Vagina (tissue), 2 donors: ENCODE measurements around the gene WNT7A.

Source experiments
- POLR2A ChIP-seq, 2 donors: fragments of 450-650 bp; IDR thresholded peaks; one replicate each; pipeline ENCODE4 v1.6.1; 2017; ENCODE audit warnings: antibody characterized with exemption in 2 of 2, mild to moderate bottlenecking in 2 of 2, moderate library complexity in 2 of 2
- POLR2AphosphoS5 ChIP-seq, 2 donors: sonication (generic); formaldehyde crosslinking; IDR thresholded peaks; one replicate each; pipeline ENCODE4 v1.9.0; 2017; ENCODE audit warnings: antibody characterized with exemption in 2 of 2, mild to moderate bottlenecking in 2 of 2, low read depth in 1 of 2; ENCODE audit not compliant: insufficient read depth in 1 of 2
- TF ChIP-seq, protein P1 (sequence below), 3 experiments: fragments of 450-650 bp in 2 of 3; fragments of 200-600 bp in 1 of 3; sonication (generic) in 1 of 3; IDR thresholded peaks; one replicate each; pipeline ENCODE4 v1.5.1; 2017 to 2019; ENCODE audit warnings: antibody characterized with exemption in 3 of 3, mild to moderate bottlenecking in 2 of 3, moderate library complexity in 2 of 3

GRCh38 chr3:13792051-13792490, 87.8 kb downstream of the WNT7A start:
- TF ChIP-seq POLR2A (IDR thresholded peaks at IDR 0.05) (no peak), POLR2AphosphoS5 (IDR thresholded peaks at IDR 0.05; ENCODE audit: insufficient read depth in 1 of 2, low read depth in 1 of 2) (no peak)
- TF ChIP-seq, protein P1, sequence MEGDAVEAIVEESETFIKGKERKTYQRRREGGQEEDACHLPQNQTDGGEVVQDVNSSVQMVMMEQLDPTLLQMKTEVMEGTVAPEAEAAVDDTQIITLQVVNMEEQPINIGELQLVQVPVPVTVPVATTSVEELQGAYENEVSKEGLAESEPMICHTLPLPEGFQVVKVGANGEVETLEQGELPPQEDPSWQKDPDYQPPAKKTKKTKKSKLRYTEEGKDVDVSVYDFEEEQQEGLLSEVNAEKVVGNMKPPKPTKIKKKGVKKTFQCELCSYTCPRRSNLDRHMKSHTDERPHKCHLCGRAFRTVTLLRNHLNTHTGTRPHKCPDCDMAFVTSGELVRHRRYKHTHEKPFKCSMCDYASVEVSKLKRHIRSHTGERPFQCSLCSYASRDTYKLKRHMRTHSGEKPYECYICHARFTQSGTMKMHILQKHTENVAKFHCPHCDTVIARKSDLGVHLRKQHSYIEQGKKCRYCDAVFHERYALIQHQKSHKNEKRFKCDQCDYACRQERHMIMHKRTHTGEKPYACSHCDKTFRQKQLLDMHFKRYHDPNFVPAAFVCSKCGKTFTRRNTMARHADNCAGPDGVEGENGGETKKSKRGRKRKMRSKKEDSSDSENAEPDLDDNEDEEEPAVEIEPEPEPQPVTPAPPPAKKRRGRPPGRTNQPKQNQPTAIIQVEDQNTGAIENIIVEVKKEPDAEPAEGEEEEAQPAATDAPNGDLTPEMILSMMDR (IDR thresholded peaks at IDR 0.05) = no peak
